HCT116 (cell line): Measurements from ENCODE around the gene TOPAZ1. TPM values are rescaled to one million over a fixed set of nuclear protein-coding genes. Genes with fewer than 3 reads are reported as not detected.

Experiments used
- ATAC-seq: fragments of 200-7000 bp; cut with Tn5 transposase; 2 replicates; pipeline ENCODE4 v1.9.1; 2020; ENCODE audit warnings: mild to moderate bottlenecking, moderate library complexity
- BruUV-seq: library from RNA; stranded (reverse); fragments of 400-500 nt; replicated peaks from 2 replicates; lab custom pipeline; 2021; lab: Mats Ljungman, UMichigan
- CTCF ChIA-PET: fragments of 300-600 bp; sonication (Branson Sonifier 250); formaldehyde crosslinking; loops from one replicate; lab custom pipeline; 2021; ENCODE audit warnings: antibody characterized with exemption; lab: Charles Lee
- POLR2A ChIA-PET: fragments of 300-600, 350-600 bp; sonication (Branson Sonifier 250); formaldehyde crosslinking; loops from one replicate; lab custom pipeline; 2021; ENCODE audit warnings: antibody characterized with exemption; lab: Charles Lee
- RAD21 ChIA-PET, 2 experiments: fragments of 300-600 bp; sonication (Branson Sonifier 250); formaldehyde crosslinking; loops; one replicate each; lab custom pipeline; 2023; ENCODE audit warnings: low total read pairs in 2 of 2; ENCODE audit not compliant: uncharacterized antibody in 2 of 2, unreplicated experiment in 2 of 2, low non-redundant PET in 1 of 2; lab: Charles Lee
- DNase-seq: peaks from one replicate; pipeline ENCODE4 v3.0.0-alpha.2; 2010; ENCODE audit warnings: low read depth, low spot score
- H2AFZ ChIP-seq: fragments of 200-600 bp; shearing (Covaris generic), sonication (generic); 2 replicates; pipeline ENCODE4 v1.6.1; 2017; ENCODE audit warnings: low read depth, mixed run types, mixed read lengths, antibody characterized with exemption, low read length; ENCODE audit not compliant: poor library complexity, severe bottlenecking
- H3K27ac ChIP-seq: 2 replicates; pipeline ENCODE4 v1.5.1; 2012; ENCODE audit warnings: low read depth, low read length
- H3K27me3 ChIP-seq: fragments of 200-600 bp; sonication (generic); 2 replicates; pipeline ENCODE4 v1.6.1; 2016; ENCODE audit warnings: mixed run types, low read length, mixed read lengths; ENCODE audit not compliant: insufficient read depth
- H3K36me3 ChIP-seq, 2 experiments: fragments of 200-500 bp in 1 of 2; fragments of 200-600 bp in 1 of 2; sonication (Bioruptor generic) in 1 of 2; sonication (generic) in 1 of 2; 2 replicates each; pipeline versions ENCODE4 v1.5.1 to v1.6.1; 2014 to 2016; ENCODE audit warnings: low read length in 2 of 2, inconsistent platforms in 1 of 2, mixed read lengths in 1 of 2, mixed run types in 1 of 2; ENCODE audit not compliant: insufficient read depth in 2 of 2, control insufficient read depth in 1 of 2
- H3K4me1 ChIP-seq, 2 experiments: fragments of 200-600 bp in 1 of 2; sonication (generic) in 1 of 2; 2 replicates each; pipeline versions ENCODE4 v1.5.1 to v1.6.1; 2012 to 2017; ENCODE audit warnings: low read length in 2 of 2, inconsistent platforms in 1 of 2, mild to moderate bottlenecking in 1 of 2, mixed read lengths in 1 of 2, mixed run types in 1 of 2, moderate library complexity in 1 of 2; ENCODE audit not compliant: insufficient read depth in 2 of 2, control insufficient read depth in 1 of 2
- H3K4me2 ChIP-seq: fragments of 200-600 bp; sonication (generic); 2 replicates; pipeline ENCODE4 v1.6.1; 2017; ENCODE audit warnings: mixed run types, low read length, mixed read lengths
- H3K4me3 ChIP-seq, 2 experiments: fragments of 200-600 bp in 1 of 2; sonication (generic) in 1 of 2; replicated peaks in 1 of 2; 2 replicates each; pipeline ENCODE4 v1.5.1; 2011 to 2016; ENCODE audit warnings: low read length in 2 of 2, control low read depth in 1 of 2, low read depth in 1 of 2, mild to moderate bottlenecking in 1 of 2, mixed read lengths in 1 of 2, mixed run types in 1 of 2
- H3K79me2 ChIP-seq: fragments of 200-600 bp; sonication (generic); 2 replicates; pipeline ENCODE4 v1.6.1; 2017; ENCODE audit warnings: mild to moderate bottlenecking, mixed run types, low read length, moderate library complexity, mixed read lengths; ENCODE audit not compliant: insufficient read depth
- H3K9ac ChIP-seq: fragments of 200-600 bp; sonication (generic); 2 replicates; pipeline ENCODE4 v1.6.1; 2016; ENCODE audit warnings: low read length, mixed read lengths
- H3K9me2 ChIP-seq: fragments of 200-600 bp; sonication (generic), shearing (Covaris generic); 2 replicates; pipeline ENCODE4 v1.6.1; 2017; ENCODE audit warnings: mixed run types, mild to moderate bottlenecking, moderate library complexity; ENCODE audit not compliant: insufficient read depth
- H3K9me3 ChIP-seq, 2 experiments: fragments of 200-500 bp in 1 of 2; fragments of 200-600 bp in 1 of 2; sonication (Bioruptor generic) in 1 of 2; sonication (generic) in 1 of 2; 2 replicates each; pipeline ENCODE4 v1.6.1; 2014 to 2017; ENCODE audit warnings: low read length in 2 of 2, mixed read lengths in 2 of 2, inconsistent platforms in 1 of 2, low read depth in 1 of 2, mild to moderate bottlenecking in 1 of 2, mixed run types in 1 of 2, moderate library complexity in 1 of 2; ENCODE audit not compliant: control insufficient read depth in 1 of 2, insufficient read depth in 1 of 2
- H4K20me1 ChIP-seq: fragments of 200-600 bp; sonication (generic), shearing (Covaris generic); 2 replicates; pipeline ENCODE4 v1.6.1; 2017; ENCODE audit warnings: mixed run types, mild to moderate bottlenecking, moderate library complexity; ENCODE audit not compliant: insufficient read depth
- ATF3 ChIP-seq: IDR thresholded peaks from 2 replicates; pipeline ENCODE4 v1.6.1; 2012
- CBX3 ChIP-seq: IDR thresholded peaks from 2 replicates; pipeline ENCODE4 v1.6.1; 2012; ENCODE audit warnings: low read depth
- EZH2 ChIP-seq: fragments of 200-600 bp; sonication (generic); IDR thresholded peaks from 2 replicates; pipeline ENCODE4 v1.6.1; 2017; ENCODE audit warnings: antibody characterized with exemption, mixed run types
- EZH2phosphoT487 ChIP-seq: fragments of 200-600 bp; IDR thresholded peaks from 2 replicates; pipeline ENCODE4 v1.6.1; 2018; ENCODE audit warnings: antibody characterized with exemption, borderline replicate concordance
- JUND ChIP-seq: IDR thresholded peaks from 2 replicates; pipeline ENCODE4 v1.6.1; 2012
- MAX ChIP-seq: IDR thresholded peaks from 2 replicates; pipeline ENCODE4 v1.6.1; 2012
- POLR2AphosphoS5 ChIP-seq: IDR thresholded peaks from 2 replicates; pipeline ENCODE4 v1.6.1; 2011; ENCODE audit warnings: mild to moderate bottlenecking, low read depth, low read length, moderate library complexity
- RAD21 ChIP-seq: IDR thresholded peaks from 2 replicates; pipeline ENCODE4 v1.6.1; 2012; ENCODE audit warnings: low read depth, mild to moderate bottlenecking
- YY1 ChIP-seq: IDR thresholded peaks from 2 replicates; pipeline ENCODE4 v1.6.1; 2011; ENCODE audit warnings: low read length, low read depth, moderate library complexity, mild to moderate bottlenecking; ENCODE audit not compliant: insufficient replicate concordance; ENCODE audit errors: extremely low read depth
- intact Hi-C: fragments of 100-400 bp; cut with micrococcal nuclease; formaldehyde crosslinking; loops from 2 replicates; pipeline ENCODE4 v1.10.0; 2022
- total RNA-seq: library from RNA; stranded (reverse); gene quantifications from one replicate; pipeline ENCODE4 v1.2.1, GENCODE V29; 2021; ENCODE audit not compliant: unreplicated experiment
- TF ChIP-seq, protein P1 (sequence below), 3 experiments: fragments of 200-600 bp in 1 of 3; sonication (generic) in 1 of 3; IDR thresholded peaks in 2 of 3; conservative IDR thresholded peaks in 1 of 3; 2 replicates each; pipeline ENCODE4 v1.5.1; 2012 to 2017; ENCODE audit warnings: low read depth in 2 of 3, low read length in 2 of 3, antibody characterized with exemption in 1 of 3, borderline replicate concordance in 1 of 3, control low read depth in 1 of 3, mild to moderate bottlenecking in 1 of 3, mixed read lengths in 1 of 3, mixed run types in 1 of 3, moderate library complexity in 1 of 3; ENCODE audit not compliant: insufficient read depth in 1 of 3

The TOPAZ1 gene
- total RNA-seq, 1 experiment from 2014 or later = not detected

- Histone ChIP-seq H3K9me3 (no peaks in the 10 kb centered on the region), H3K36me3 (no peaks in the 10 kb centered on the region), H3K79me2 (no peaks in the 10 kb centered on the region), H3K27ac (no peak overlapping the region), H3K9ac (no peak overlapping the region), H3K4me1 (no peaks in the 10 kb centered on the region), H3K4me3 (no peak overlapping the region), H4K20me1 (no peaks in the 10 kb centered on the region), H3K9me2 (no peaks in the 10 kb centered on the region), H2AFZ (no peak overlapping the region), H3K4me2 (no peak overlapping the region), H3K27me3 (peaks cover 11% of the 10 kb centered on the region; the same call in 1 of the 2 replicates)
- TF ChIP-seq EZH2phosphoT487 (no peak), RAD21 (no peak), ATF3 (no peak), MAX (no peak), CBX3 (no peak), YY1 (no peak), JUND (no peak), POLR2AphosphoS5 (no peak), EZH2 (no peak)
- TF ChIP-seq, protein P1, sequence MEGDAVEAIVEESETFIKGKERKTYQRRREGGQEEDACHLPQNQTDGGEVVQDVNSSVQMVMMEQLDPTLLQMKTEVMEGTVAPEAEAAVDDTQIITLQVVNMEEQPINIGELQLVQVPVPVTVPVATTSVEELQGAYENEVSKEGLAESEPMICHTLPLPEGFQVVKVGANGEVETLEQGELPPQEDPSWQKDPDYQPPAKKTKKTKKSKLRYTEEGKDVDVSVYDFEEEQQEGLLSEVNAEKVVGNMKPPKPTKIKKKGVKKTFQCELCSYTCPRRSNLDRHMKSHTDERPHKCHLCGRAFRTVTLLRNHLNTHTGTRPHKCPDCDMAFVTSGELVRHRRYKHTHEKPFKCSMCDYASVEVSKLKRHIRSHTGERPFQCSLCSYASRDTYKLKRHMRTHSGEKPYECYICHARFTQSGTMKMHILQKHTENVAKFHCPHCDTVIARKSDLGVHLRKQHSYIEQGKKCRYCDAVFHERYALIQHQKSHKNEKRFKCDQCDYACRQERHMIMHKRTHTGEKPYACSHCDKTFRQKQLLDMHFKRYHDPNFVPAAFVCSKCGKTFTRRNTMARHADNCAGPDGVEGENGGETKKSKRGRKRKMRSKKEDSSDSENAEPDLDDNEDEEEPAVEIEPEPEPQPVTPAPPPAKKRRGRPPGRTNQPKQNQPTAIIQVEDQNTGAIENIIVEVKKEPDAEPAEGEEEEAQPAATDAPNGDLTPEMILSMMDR (IDR thresholded peaks at IDR 0.05 in 2 of 3, conservative IDR thresholded peaks at IDR 0.05 in 1 of 3; ENCODE audit: borderline replicate concordance in 1 of 3, insufficient read depth in 1 of 3, low read depth in 2 of 3, low read length in 2 of 3) = no peak
- RAD21 ChIA-PET = no interaction called here
- POLR2A ChIA-PET = no interaction called here
- ATAC-seq = no peak
- no peak for DNase-seq
- BruUV-seq = no TSS peak
- CTCF ChIA-PET = no interaction called here
- intact Hi-C loops = no loop called here
These were observed 12.8 kb upstream of the TOPAZ1 start for GRCh38 chr3:44228900-44229299.
